A549 (cell line): ENCODE results near the gene WNT5B. TPM values are rescaled to one million over a fixed set of nuclear protein-coding genes. Genes with fewer than 3 reads are reported as not detected.
A peak's percentile ranks its signal among the peaks of the same experiment; 100 is the strongest.

ENCODE experiments used
- ATAC-seq, 2 experiments: fragments of 200-7000 bp in 1 of 2; fragments of >200 bp in 1 of 2; cut with Nextera tagmentation in 1 of 2; cut with Tn5 transposase in 1 of 2; 3 replicates each; pipeline versions ENCODE4 v1.8.0 to v1.9.1; 2018 to 2020; ENCODE audit warnings: mild to moderate bottlenecking in 1 of 2, moderate library complexity in 1 of 2
- CTCF ChIA-PET: fragments of 300-600 bp; sonication (Branson Sonifier 250); formaldehyde crosslinking; extraction: SDS; loops from one replicate; lab custom pipeline; 2021; ENCODE audit warnings: antibody characterized with exemption, inconsistent platforms; lab: Yijun Ruan, JAX
- POLR2A ChIA-PET: fragments of 350-600 bp; formaldehyde crosslinking; extraction: SDS; loops from one replicate; lab custom pipeline; 2021; ENCODE audit warnings: antibody characterized with exemption, inconsistent platforms; lab: Yijun Ruan, JAX
- DNase-seq, 2 experiments: peaks; one replicate each; pipeline versions ENCODE4 v3.0.0 to v3.0.0-alpha.2; 2011 to 2016; ENCODE audit warnings: low read depth in 1 of 2, low spot score in 1 of 2
- FAIRE-seq: peaks from 2 replicates; lab custom pipeline; 2011; peaks lifted over from hg19 to GRCh38; lab: Jason Lieb, UNC
- H3K27ac ChIP-seq, 2 experiments: fragments of >200 bp; sonication (Bioruptor Twin); formaldehyde crosslinking; 3 replicates each; pipeline ENCODE4 v1.5.1; 2016 to 2017
- H3K4me1 ChIP-seq: fragments of >200 bp; sonication (Bioruptor Twin); formaldehyde crosslinking; 3 replicates; pipeline ENCODE4 v1.6.1; 2016
- H3K4me2 ChIP-seq: fragments of >200 bp; sonication (Bioruptor Twin); formaldehyde crosslinking; 3 replicates; pipeline ENCODE4 v1.6.1; 2016
- H3K4me3 ChIP-seq: fragments of >200 bp; sonication (Bioruptor Twin); formaldehyde crosslinking; 3 replicates; pipeline ENCODE4 v1.5.1; 2016
- H3K9me3 ChIP-seq: fragments of >200 bp; sonication (Bioruptor Twin); formaldehyde crosslinking; 3 replicates; pipeline ENCODE4 v1.6.1; 2016
- CBX2 ChIP-seq: fragments of 200-600 bp; sonication (generic); IDR thresholded peaks from 2 replicates; pipeline ENCODE4 v1.6.1; 2016; ENCODE audit warnings: low read depth, mild to moderate bottlenecking, borderline replicate concordance
- CBX8 ChIP-seq: fragments of 200-600 bp; sonication (generic); IDR thresholded peaks from 2 replicates; pipeline ENCODE4 v1.6.1; 2016
- CEBPB ChIP-seq, 2 experiments: fragments of >200 bp in 1 of 2; sonication (Bioruptor Twin) in 1 of 2; formaldehyde crosslinking in 1 of 2; IDR thresholded peaks; 2 replicates each; pipeline ENCODE4 v1.6.1; 2012 to 2016
- CHD4 ChIP-seq: fragments of 200-600 bp; sonication (generic); IDR thresholded peaks from 2 replicates; pipeline ENCODE4 v1.6.1; 2016; ENCODE audit warnings: antibody characterized with exemption, mild to moderate bottlenecking, borderline replicate concordance
- CTCF ChIP-seq: fragments of >200 bp; sonication (Bioruptor Twin); formaldehyde crosslinking; IDR thresholded peaks from 3 replicates; pipeline ENCODE4 v1.5.1; 2016
- E2F6 ChIP-seq: IDR thresholded peaks from 2 replicates; pipeline ENCODE4 v1.6.1; 2012; ENCODE audit warnings: low read depth, borderline replicate concordance
- EHF ChIP-seq: fragments of 250-450 bp; sonication (Bioruptor Pico); IDR thresholded peaks from 2 replicates; pipeline ENCODE4 v1.5.0; 2020; ENCODE audit warnings: mild to moderate bottlenecking
- EHMT2 ChIP-seq: fragments of 200-600 bp; sonication (generic); IDR thresholded peaks from 2 replicates; pipeline ENCODE4 v1.6.1; 2016; ENCODE audit warnings: antibody characterized with exemption, low read depth, mild to moderate bottlenecking, moderate library complexity
- ELK1 ChIP-seq: fragments of 150-350 bp; IDR thresholded peaks from 2 replicates; pipeline ENCODE4 v1.6.1; 2014; ENCODE audit warnings: low read depth, mild to moderate bottlenecking, low read length
- ESRRA ChIP-seq: fragments of 150-350 bp; IDR thresholded peaks from 2 replicates; pipeline ENCODE4 v1.6.1; 2014; ENCODE audit warnings: mild to moderate bottlenecking, low read length, borderline replicate concordance
- FOXS1 ChIP-seq: fragments of 250-450 bp; sonication (Bioruptor Pico); IDR thresholded peaks from 2 replicates; pipeline ENCODE4 v1.5.0; 2020; ENCODE audit warnings: mild to moderate bottlenecking, moderate library complexity
- HDAC2 ChIP-seq: fragments of 200-600 bp; sonication (generic); IDR thresholded peaks from 2 replicates; pipeline ENCODE4 v1.6.1; 2016
- HES2 ChIP-seq: fragments of >200 bp; sonication (Bioruptor Twin); formaldehyde crosslinking; IDR thresholded peaks from 2 replicates; pipeline ENCODE4 v1.6.1; 2016
- HEYL ChIP-seq: fragments of 250-450 bp; sonication (Bioruptor Pico); IDR thresholded peaks from 2 replicates; pipeline ENCODE4 v1.8.0; 2021; ENCODE audit warnings: mild to moderate bottlenecking, moderate library complexity
- HMGXB4 ChIP-seq: fragments of 250-450 bp; sonication (Bioruptor Pico); IDR thresholded peaks from 2 replicates; pipeline ENCODE4 v1.5.0; 2021; ENCODE audit warnings: mild to moderate bottlenecking, moderate library complexity, borderline replicate concordance
- JUN ChIP-seq, 2 experiments: fragments of >200 bp; sonication (Bioruptor Twin); formaldehyde crosslinking; IDR thresholded peaks; 2 replicates in 1 of 2; 3 replicates in 1 of 2; pipeline ENCODE4 v1.6.1; 2016 to 2017
- JUNB ChIP-seq: fragments of >200 bp; sonication (Bioruptor Twin); formaldehyde crosslinking; IDR thresholded peaks from 2 replicates; pipeline ENCODE4 v1.6.1; 2016
- MAX ChIP-seq: IDR thresholded peaks from 2 replicates; pipeline ENCODE4 v1.6.1; 2012
- MYC ChIP-seq: IDR thresholded peaks from 2 replicates; pipeline ENCODE4 v1.6.1; 2012; ENCODE audit warnings: mild to moderate bottlenecking, inconsistent platforms, low read length, improper control_type of control experiment, borderline replicate concordance
- NFE2L2 ChIP-seq: fragments of 150-350 bp; conservative IDR thresholded peaks from 2 replicates; pipeline ENCODE4 v1.6.1; 2014; ENCODE audit warnings: low read length
- NPAS2 ChIP-seq: fragments of 250-450 bp; sonication (Bioruptor Pico); IDR thresholded peaks from 2 replicates; pipeline ENCODE4 v1.8.0; 2022; ENCODE audit warnings: mild to moderate bottlenecking, moderate library complexity, borderline replicate concordance
- PBX3 ChIP-seq: IDR thresholded peaks from 2 replicates; pipeline ENCODE4 v1.6.1; 2012
- POLR2A ChIP-seq: IDR thresholded peaks from 2 replicates; pipeline ENCODE4 v1.6.1; 2012; ENCODE audit warnings: mild to moderate bottlenecking, low read length
- POLR2AphosphoS2 ChIP-seq: conservative IDR thresholded peaks from 2 replicates; pipeline ENCODE4 v1.6.1; 2012; ENCODE audit warnings: low read length, improper control_type of control experiment, inconsistent platforms
- RARB ChIP-seq: fragments of 250-450 bp; sonication (Bioruptor Pico); IDR thresholded peaks from 2 replicates; pipeline ENCODE4 v1.8.0; 2021; ENCODE audit warnings: mild to moderate bottlenecking, moderate library complexity
- REST ChIP-seq: fragments of 200-600 bp; sonication (generic); IDR thresholded peaks from 2 replicates; pipeline ENCODE4 v1.6.1; 2016; ENCODE audit warnings: antibody characterized with exemption, mild to moderate bottlenecking, moderate library complexity
- RFX5 ChIP-seq: fragments of 450-650 bp; IDR thresholded peaks from 2 replicates; pipeline ENCODE4 v1.7.1; 2014; ENCODE audit warnings: antibody characterized with exemption, mild to moderate bottlenecking, moderate library complexity
- RNF2 ChIP-seq: fragments of 200-600 bp; sonication (generic); IDR thresholded peaks from 2 replicates; pipeline ENCODE4 v1.6.1; 2016; ENCODE audit warnings: low read depth, mild to moderate bottlenecking, antibody characterized with exemption, moderate library complexity, borderline replicate concordance
- SMC3 ChIP-seq: fragments of >200 bp; sonication (Bioruptor Twin); formaldehyde crosslinking; IDR thresholded peaks from 3 replicates; pipeline ENCODE4 v1.6.1; 2018; ENCODE audit warnings: inconsistent platforms
- TFCP2L1 ChIP-seq: fragments of 250-450 bp; sonication (Bioruptor Pico); IDR thresholded peaks from 2 replicates; pipeline ENCODE4 v1.5.0; 2021; ENCODE audit warnings: mild to moderate bottlenecking
- WGBS: methylation state at CpG from one replicate; pipeline ENCODE4 v1.1.6; 2017; ENCODE audit errors: missing lambda C conversion rate; 5-methylcytosine and 5-hydroxymethylcytosine counted together
- polyA plus RNA-seq, 4 experiments: library from polyadenylated mRNA; depleted of rRNA in 3 of 4; stranded (reverse); fragments of >200 nt; fragmentation: RNase III in 1 of 4; extraction: RNeasy Plus Mini Kit Qiagen cat#74134 plus additional on column Dnase treatment in 1 of 4; gene quantifications; 2 replicates in 3 of 4; 3 replicates in 1 of 4; pipeline ENCODE4 v1.2.3, GENCODE V29; 2011 to 2017

Gene WNT5B
- polyA plus RNA-seq, 2 of the 4 experiments (the other 2 are of a cell fraction): 1.3 to 1.6 TPM

GRCh38 chr12:1630133-1630826 is 1.2 kb downstream of the WNT5B start:
- FAIRE-seq (no peak), ATAC-seq (peak; percentile 78 to 79), DNase-seq (peak; percentile 37 to 58)
- whole genome bisulfite sequencing: 9% methylated on average over 34 of the region's 58 CpGs
- Histone ChIP-seq H3K4me2 (peak overlapping the region; percentile 100), H3K27ac (peak overlapping the region; percentile 57 to 82; a peak in 5 of 6 replicates), H3K9me3 (no peaks in the 10 kb centered on the region), H3K4me3 (peak overlapping the region; percentile 56), H3K4me1 (peaks cover 7% of the 10 kb centered on the region; the same call in 1 of the 3 replicates)
- CTCF ChIA-PET: interaction anchor here (0.5 to 16.6 kb wide), 13 partner anchors 9 to 1189 kb away, joined by 3 to 210 read pairs (median 6); no protein-coding TSS in a partner anchor
- POLR2A ChIA-PET: interaction anchor here (1.0 kb wide), 1 partner anchor 24 kb away, joined by 6 read pairs; no protein-coding TSS in a partner anchor
- TF ChIP-seq RNF2: no peak
- TF ChIP-seq EHF: no peak
- TF ChIP-seq MYC: no peak
- TF ChIP-seq PBX3: no peak
- TF ChIP-seq ESRRA: no peak
- no peak for TF ChIP-seq NFE2L2
- no peak for TF ChIP-seq TFCP2L1 (CRISPR knock-in tag)
- no peak for TF ChIP-seq HEYL (CRISPR knock-in tag)
- TF ChIP-seq CBX2: no peak
- no peak for TF ChIP-seq CEBPB (IDR thresholded peaks at IDR 0.05)
- no peak for TF ChIP-seq CBX8
- no peak for TF ChIP-seq REST
- no peak for TF ChIP-seq HDAC2
- no peak for TF ChIP-seq NPAS2 (CRISPR knock-in tag)
- TF ChIP-seq RFX5: no peak
- peak; percentile 49; the same call in 1 of the 2 replicates for TF ChIP-seq MAX
- peak; percentile 52; the same call in 1 of the 2 replicates for TF ChIP-seq E2F6
- TF ChIP-seq FOXS1 (CRISPR knock-in tag): no peak
- no peak for TF ChIP-seq POLR2A
- TF ChIP-seq CTCF: 0 out of 3 replicates have a peak, but pooled peaks have one; percentile 15
- TF ChIP-seq CHD4: no peak
- TF ChIP-seq HMGXB4 (CRISPR knock-in tag): no peak
- no peak for TF ChIP-seq EHMT2
- no peak for TF ChIP-seq JUNB
- TF ChIP-seq POLR2AphosphoS2: no peak
- TF ChIP-seq HES2: no peak
- peak; percentile 26; the same call in 1 of the 3 replicates for TF ChIP-seq SMC3
- no peak for TF ChIP-seq JUN (IDR thresholded peaks at IDR 0.05)
- no peak for TF ChIP-seq ELK1
- no peak for TF ChIP-seq RARB (CRISPR knock-in tag)
